ENCODE results near the gene URB1.

URB1 gene

GRCh38 chr21:32346951-32347350, 45.9 kb downstream of the URB1 start:
- DNase-seq, result no peak

- no peak for DNase-seq
Observed at GRCh38 chr21:32340863-32341848, 51.7 kb downstream of the URB1 start.

- no peak for DNase-seq
Observed at GRCh38 chr21:32338209-32338921, 54.4 kb downstream of the URB1 start.

GRCh38 chr21:32337206-32337605, 55.6 kb downstream of the URB1 start:
- DNase-seq, result no peak

GRCh38 chr21:32336711-32337110, 56.1 kb downstream of the URB1 start:
- DNase-seq, result peak; percentile 63

- DNase-seq, result no peak
Observed at GRCh38 chr21:32335601-32336575, 56.9 kb downstream of the URB1 start.

GRCh38 chr21:32334980-32335531, 57.8 kb downstream of the URB1 start:
- peak; percentile 31 for DNase-seq

GRCh38 chr21:32333953-32334673, 58.7 kb downstream of the URB1 start:
- no peak for DNase-seq

GRCh38 chr21:32332463-32332951, 60.3 kb downstream of the URB1 start:
- no peak for DNase-seq

- no peak for DNase-seq
Observed at GRCh38 chr21:32331444-32332305, 61.1 kb downstream of the URB1 start.

- no peak for DNase-seq
Observed at GRCh38 chr21:32330784-32331311, 62.0 kb downstream of the URB1 start.

GRCh38 chr21:32329776-32330175, 63.0 kb downstream of the URB1 start:
- peak; percentile 75 for DNase-seq

GRCh38 chr21:32329331-32329730, 63.5 kb downstream of the URB1 start:
- DNase-seq, result peak; percentile 21

GRCh38 chr21:32328595-32328994, 64.2 kb downstream of the URB1 start:
- DNase-seq, result peak; percentile 62

GRCh38 chr21:32325706-32326105, 67.1 kb downstream of the URB1 start:
- DNase-seq, result no peak

GRCh38 chr21:32322676-32323075, 70.1 kb downstream of the URB1 start:
- DNase-seq, result no peak

GRCh38 chr21:32322103-32322502, 70.7 kb downstream of the URB1 start:
- no peak for DNase-seq

GRCh38 chr21:32321480-32321879, 71.3 kb downstream of the URB1 start:
- DNase-seq, result no peak

GRCh38 chr21:32320726-32321125, 72.1 kb downstream of the URB1 start:
- no peak for DNase-seq

- DNase-seq, result no peak
Observed at GRCh38 chr21:32320059-32320458, 72.8 kb downstream of the URB1 start.

All from fibroblast of skin of back (primary cell).